HG03354 (cell line): ENCODE data around the gene TUBA4A.

Experiments
- ATAC-seq: cut with Tn5 transposase; IDR thresholded peaks from one replicate; pipeline ENCODE4 v1.9.1; 2021; ENCODE audit warnings: mild to moderate bottlenecking; ENCODE audit not compliant: unreplicated experiment, poor library complexity, severe bottlenecking

TUBA4A gene

DNA sequence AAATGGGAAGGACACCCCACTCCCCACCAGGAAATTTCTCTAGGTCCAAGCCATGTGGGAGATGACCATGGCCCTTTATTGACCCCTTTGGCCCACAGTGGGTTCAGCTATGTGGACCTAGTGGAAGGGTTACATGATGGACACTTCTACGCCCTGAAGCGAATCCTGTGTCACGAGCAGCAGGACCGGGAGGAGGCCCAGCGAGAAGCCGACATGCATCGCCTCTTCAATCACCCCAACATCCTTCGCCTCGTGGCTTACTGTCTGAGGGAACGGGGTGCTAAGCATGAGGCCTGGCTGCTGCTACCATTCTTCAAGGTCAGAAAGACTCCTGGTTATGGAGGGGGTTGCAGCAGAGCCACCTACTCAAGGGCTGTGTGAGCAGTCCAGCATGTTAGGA is 7.2 kb downstream of the TUBA4A start:
- ATAC-seq = no peak

DNA sequence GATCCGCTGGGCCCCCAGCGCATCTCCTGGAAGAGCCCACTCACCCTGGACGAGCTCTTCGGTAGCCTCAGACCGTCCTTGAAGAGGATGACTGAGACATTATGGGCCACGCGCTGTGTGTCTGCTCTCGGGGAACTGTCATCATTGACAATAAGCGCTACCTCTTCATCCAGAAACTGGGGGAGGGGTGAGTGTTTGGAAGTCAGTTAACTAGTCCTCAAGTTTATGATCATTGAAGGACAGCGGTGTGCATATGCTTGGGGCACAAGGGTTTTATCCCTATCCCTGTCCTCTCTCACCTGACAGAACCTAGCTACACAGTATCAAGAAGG is 7.9 kb downstream of the TUBA4A start:
- ATAC-seq = no peak

DNA sequence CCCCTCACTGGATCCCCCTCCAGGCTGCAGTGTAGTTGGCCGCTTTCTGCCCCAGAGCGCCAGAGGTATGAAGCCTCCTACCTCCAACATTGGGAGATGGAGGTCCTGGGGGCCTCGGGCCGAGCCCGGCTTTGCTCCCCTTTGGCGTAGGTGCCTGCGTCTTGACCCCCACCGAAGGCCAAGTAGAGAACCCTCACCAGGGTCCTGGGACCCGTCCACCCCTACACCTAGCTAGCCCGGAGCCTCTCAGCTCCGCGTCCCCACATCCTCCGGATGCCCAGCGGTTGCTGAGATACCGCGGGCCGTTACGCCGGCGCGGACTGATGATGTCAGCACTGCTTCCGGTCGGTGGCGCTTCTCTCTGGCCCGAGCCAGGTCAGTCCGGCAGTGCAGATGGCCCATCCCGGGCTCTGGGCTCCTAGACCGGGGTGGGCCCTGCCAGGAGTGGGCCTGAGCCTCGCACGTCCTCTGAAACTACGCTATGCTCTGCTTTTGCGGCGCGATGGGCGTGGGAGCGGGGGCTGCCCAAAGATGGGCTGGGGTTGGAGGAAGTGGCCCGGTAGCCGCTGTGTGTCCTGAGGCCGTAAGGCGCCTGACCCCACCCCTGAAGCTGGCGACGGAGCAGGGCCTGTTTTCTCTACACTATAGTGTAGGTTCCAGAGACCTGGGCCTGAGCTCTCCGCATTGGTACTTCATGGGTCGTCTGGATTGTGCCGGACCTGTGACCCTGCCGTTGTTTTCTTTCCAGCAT is 8.4 kb downstream of the TUBA4A start, which contains the start of the genes GLB1L and STK16:
Gene GLB1L (minus strand): TSS at position 297 of the 751 bp plus-strand sequence. CDS start 1,871 bp downstream, outside the sequence.
Gene STK16 (plus strand): TSS at position 332 of the 751 bp plus-strand sequence. CDS start 521 bp downstream, outside the sequence.
- peak; percentile 72 for ATAC-seq

DNA sequence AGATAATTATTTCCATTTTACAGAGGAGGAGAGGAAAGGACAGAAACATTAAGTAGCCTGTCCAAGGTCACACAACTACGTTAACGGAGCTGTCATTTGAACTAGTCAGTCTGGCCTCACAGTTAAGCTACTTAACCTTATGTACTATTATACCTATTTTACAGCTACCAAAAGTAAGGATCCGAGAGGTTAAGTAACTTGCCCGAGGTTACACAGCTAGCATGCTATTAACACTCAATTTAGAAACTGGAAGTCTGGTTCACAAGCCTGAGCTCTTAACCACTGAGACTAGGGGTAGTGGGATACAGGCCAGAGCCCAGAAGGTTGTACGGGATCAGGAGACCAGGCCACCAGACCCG is 8.9 kb downstream of the TUBA4A start:
- ATAC-seq = no peak

DNA sequence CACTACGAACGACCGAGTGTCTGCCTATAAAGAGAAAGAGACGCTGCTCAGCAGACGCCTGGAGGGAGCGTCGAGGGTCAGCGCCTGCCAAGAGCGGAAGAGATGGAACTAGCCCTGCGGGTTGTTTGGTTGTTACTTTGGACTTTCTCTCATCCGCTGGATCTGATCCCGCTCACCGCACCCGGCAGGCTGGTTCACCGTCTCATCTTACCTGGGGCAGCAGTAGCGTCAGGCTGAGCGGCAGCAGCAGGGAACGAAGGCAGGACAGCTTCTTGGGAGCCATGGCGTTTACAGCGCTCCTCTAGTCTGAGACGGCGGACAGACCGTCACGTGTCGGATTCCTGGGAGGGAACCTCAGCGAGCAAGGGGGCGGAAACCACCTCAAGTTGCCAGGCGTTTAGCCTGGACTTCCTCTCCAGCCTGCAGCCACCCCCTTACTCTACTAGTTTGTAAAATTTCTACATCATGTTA is 10.4 kb downstream of the TUBA4A start:
- ATAC-seq = no peak

DNA sequence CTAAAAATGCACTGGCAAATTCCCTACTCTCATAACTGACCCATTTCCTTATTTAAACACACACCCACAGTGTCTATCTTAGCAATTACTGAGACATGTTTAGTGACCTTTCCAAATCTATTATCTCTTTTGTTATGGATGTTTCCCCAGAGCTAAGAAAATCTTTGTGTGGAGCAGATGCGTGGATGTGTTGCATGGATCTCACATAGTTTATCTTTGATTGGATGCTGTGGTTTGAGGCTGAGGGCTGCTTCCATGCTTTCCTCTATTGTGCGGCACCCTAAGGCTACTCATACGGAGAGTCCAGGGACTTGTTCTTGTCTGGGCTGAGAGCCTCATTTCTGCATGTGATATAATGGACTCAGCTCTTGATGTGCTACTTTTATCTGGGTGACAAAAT is 19.4 kb downstream of the TUBA4A start:
- no peak for ATAC-seq

DNA sequence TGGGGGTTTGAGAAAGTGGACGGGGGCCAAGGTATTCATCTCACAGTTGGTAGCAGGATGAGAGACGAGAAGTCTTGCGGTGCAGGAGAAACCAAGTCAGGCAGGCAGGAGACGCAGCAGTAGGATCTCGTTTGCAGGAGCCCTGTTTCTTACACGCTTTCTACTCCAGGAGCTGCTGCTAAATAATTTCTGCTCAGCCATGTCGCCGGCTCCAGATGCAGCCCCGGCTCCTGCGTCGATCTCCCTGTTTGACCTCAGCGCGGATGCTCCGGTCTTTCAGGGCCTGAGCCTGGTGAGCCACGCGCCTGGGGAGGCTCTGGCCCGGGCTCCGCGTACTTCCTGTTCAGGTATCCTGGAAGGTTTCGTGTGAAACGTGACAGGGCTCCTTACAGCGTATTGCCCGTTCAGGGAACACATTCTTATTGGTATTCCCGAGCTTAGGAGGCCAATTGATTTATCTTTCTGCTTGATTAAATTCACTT is 23.6 kb downstream of the TUBA4A start:
- peak; percentile 18 for ATAC-seq

DNA sequence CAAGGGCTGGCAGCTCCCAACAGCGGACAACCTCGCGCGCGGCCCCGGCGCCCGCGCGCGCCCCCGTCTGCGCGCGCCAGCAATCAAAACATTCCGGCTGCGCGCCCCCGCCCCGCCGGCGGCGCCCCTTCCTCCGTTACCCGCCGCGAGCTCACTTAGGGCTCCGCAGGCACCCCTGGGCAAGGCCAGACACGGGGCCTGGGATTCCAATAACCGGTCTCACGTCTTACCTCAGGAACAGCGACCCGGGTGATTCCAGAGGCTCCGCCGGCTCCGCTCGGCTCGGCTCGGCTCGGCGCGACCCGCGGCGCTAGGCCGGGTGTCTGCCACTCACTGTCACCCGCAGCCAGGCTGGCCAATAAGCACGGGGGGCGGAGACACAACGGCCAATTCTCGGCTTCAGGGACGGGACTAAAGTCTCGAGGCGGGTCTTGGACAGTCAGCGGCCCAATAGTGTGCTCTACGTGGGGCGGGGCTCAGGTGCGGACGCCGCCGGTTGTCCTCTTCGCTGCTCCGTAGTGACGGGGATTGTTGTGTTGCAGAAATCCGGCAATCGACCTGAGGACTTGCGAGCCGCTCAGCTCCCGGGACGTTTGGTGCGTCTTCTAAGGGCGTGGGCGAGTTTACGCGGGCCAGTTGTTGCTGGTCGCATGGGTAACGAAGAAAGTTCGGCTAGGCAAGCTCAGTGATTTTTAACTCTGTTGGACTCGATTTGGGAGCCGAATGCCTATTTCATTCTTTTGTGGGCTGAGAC is 24.2 kb downstream of the TUBA4A start, which contains the start of the genes ANKZF1 and ATG9A:
Gene ANKZF1 (plus strand): TSS at position 502 of the 754 bp plus-strand sequence. CDS start 452 bp downstream, outside the sequence.
Gene ATG9A (minus strand): TSS at position 332 of the 754 bp plus-strand sequence. CDS start 1,612 bp downstream, outside the sequence.
- ATAC-seq = peak; percentile 98

DNA sequence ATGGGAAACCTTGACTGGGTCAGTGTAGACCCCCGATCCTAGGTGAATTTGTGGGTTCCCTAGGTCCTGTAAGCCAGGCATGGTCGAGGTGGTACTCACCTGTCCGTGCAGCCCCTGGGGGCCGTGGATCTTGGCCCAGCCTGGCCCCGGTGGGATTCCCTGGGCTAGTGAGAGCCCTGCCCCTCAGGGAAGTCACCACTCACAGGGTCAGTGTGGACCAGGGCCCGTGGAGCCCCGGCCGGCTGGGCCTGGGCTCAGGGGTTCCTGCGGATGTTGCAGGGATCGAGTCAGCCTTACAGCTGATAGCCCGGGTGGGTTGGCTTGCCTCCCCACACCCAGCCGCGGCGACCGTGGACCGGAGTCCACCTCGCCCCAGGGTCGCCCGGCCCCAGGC is 24.8 kb downstream of the TUBA4A start:
- no peak for ATAC-seq

DNA sequence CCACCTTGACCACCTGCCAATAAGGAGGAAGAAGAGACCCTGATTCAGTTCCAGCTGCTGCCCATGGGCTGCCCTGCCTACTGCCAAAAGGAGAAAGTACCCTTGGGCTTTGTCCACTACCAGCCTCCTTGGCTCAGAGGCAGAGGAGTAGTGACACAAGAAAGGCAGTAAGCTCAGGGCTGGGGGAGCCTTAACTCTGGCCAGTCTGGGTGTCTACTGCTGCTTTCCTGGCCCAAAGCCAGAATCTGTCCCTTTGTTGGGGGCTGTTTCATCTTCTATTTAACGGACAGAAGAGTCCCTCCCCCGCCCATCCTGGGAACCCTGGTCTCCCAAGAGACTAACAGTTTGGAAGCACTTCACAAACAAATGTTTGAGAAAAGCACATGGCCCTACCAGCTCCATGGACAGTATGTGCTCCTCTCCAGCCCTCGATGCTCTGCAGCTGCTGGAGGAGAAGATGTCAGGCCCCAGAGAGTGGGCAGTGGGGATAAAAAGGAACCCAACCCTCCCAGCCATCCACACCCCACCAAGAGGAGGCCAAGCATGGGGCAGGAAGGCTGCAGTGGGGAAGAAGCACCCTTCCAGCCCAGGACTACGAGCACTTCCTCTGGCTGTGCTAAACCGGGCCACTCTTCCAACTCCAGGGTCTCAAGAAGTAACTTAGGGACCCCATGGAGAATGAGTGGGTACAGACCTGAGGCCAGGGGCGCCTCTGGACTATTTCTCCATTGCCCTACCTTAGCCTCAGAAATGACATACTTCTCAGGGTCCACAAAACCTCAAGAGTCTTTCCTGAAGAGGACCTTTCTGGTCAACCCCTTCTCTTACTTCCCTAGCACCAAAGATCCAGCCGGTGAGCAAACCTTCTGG is 25.4 kb downstream of the TUBA4A start:
- no peak for ATAC-seq

DNA sequence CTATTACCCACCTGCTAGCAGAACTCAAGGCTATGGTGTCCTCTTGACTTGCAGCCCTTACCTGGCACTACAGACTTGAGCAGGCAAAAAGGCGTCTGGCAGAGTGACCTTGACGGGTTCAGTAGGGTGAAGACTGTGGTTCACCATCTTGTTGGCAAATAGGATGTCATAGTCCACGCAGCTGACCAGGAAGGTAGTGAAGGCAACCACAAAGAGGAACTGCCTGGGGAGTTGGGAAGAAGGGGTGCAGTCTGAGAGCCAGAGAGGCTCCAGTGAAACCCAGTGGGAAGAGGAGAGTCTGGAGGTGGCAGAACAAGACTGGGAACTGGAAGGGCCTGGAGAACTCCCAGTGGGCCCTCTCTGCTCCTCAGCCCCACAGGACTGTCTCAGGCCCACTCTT is 28.4 kb downstream of the TUBA4A start:
- ATAC-seq = no peak

DNA sequence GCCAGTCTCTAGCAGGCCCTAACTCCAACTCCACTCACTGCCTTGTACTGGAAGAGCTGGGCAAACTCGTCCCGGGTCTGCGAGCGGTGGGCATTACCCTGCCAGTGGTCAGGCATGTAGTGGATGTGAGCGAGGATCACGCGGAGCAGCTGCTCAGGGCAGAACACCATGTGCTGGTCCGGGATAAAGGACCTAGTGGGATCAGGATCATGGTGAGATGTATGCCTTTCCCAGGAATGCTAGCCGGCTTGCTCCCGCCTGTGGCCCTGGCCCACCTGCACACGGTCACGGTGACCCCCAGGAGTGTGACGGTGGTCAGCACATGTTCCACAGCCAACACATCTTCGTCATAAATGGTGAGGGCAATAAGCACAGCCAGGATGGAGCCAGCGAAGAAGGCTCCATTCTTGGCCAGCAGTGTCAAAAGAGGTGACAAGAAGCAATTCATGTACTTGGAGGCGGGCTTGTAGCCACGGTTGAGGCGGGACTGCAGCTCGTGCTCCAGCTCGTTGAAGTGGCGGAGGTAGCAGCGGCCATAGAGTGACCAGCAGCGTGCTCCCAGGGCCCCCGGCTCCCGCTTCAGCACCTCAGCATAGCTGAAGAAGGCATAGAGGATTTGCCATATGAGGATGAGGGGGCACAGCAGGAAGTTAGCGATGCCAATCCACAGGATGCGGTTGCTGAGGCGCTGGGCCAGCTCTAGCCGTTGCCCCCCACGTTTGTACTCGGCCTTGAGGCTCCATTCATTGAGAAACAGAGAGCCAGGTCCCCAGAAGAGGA is 29.7 kb downstream of the TUBA4A start:
- ATAC-seq = no peak

DNA sequence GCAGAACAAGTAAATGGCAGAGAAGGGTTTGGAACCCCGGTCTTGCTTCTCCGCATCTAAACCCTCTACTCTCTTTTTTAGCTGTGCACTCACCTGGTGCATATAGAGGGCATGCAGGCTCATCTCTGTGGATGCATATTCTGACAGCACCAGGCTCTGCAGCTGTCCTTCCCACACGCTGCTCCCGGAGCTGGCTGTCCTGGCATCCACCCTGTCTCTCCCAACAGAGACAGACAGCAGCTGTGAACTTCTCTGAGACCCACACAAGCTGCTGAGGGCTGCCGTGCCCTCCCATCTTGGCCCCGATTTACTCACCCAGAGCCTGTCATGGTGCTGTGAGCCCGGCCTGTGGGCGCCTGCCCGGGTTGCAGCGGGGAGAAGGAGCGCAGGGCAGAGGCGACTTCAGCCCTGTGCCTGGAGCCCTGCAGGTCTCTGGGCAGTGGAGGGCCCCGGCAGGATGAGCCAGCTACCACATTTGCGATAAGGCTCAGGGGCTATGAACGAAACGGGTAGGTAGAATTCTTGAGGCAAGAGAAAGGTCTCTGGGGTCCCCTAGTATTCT is 31.7 kb downstream of the TUBA4A start:
- ATAC-seq = no peak

DNA sequence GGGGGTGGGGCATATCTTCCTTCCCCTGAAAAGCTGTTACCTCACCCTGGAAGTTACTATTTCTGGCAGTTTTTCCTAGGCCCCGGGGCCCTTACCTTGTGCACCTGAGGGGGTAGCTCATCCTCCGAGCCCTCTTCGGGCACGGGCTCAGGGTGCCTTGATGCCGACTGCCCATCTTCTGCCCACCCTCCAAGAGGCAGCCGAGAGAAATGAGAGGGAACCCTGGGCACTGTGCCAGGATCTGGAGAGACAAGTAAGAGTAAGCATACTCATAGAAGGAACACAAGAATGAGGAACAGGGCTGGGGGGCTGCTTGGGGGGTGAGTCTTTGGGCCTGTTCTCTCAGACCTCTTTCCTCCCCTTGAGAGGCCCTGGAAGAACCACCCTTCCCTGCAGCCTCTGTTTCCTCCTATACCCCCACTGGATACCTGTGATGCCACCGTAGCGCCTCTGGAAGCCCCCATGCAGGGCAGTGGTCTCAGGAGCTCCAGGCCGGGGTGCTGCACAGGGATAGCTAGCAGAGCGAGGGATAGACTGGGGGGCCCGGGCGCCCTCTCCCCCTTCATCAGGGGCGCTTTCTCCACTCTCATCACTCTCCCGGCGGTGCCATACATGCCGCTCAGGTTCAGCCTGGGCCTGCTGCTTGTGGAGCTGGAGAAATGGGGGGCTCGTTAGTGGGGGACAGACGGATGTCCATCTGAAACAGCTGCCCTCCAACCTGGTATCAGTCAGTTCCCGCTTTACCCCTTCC is 32.9 kb downstream of the TUBA4A start:
- no peak for ATAC-seq

DNA sequence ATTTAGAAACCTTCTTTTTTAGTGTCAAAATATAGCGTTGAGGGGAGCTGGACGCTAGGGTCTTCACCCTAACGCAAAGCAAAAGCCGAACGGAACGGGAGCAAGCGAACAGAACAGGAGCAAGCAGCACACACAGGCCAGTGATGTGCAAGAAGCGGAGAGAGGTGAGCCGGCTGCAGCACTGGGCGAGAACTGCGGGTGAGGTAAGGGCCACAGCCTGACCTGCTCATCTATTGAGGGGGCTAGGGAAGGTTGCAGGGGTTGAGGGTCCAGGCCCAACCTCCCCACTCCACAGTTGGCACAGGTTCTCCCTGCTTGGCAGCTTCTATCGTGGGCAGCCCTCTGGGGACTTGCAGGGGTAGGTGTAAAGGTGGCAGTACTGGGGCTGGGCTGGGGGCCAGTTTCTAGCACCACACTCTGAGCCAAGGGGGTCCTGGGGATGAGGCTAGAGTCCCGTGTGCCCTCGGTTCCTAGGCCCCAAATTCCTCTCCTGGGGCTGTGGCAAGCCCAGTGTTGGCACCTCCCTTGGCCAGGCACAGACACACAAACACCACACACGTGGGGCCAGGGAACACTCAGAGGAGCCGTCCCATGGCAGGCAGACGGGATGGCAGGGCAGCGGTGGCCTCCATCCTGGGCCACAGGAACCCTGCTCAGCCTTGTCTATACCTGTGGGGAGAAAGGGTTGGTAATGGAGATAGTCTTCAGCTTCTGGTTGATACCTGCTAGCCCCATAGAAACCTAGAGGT is 33.8 kb downstream of the TUBA4A start:
- ATAC-seq = no peak

DNA sequence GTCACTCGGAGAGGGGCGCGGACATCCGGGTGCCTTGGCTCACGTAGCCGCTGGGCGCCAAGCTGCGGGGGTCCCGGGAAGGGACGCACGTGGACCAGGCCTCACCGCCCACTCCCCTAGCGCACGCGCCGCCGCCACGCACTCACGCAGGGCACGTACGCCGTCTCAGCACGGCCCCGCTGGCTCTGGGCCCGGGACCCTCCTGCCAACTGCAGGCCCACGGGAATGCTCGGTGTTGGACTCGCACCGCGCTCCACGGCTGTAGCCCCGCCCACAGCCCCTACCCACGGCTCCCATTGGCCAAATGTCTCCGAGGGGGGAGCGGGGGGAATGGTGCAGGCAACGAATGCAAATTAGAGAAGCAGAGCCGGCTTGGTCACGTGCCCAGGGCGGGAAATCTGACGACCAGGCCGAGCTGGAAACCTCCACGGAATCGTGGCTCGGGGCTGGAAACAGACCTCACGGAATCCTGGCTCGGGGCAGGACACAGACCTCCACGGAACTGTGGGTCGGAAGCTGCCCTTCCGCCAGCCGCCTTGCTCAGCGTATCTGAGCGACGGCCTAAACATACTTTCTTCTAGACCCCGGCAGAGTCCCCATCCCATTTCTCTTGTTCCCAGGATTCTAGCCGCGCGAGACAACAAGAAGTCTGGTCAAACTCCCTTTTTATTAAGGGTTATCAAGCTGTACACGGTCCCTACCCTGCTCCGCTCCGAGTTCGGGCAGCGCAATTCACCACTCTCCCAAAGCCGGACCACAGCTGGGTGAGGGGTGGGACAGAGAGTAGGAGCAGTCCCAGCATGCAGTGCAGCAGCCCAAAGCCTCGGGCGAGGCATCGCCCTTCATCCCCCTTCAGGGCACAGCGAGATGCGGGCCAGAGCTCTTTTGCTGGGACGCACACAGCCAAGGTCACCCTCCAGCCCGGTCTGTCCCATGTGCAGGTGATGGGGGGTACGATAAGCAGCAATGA is 34.7 kb downstream of the TUBA4A start, which contains the start of gene ABCB6:
Gene ABCB6 (minus strand): TSS at position 227 of the 970 bp plus-strand sequence. CDS start 285 bp downstream, outside the sequence.
- ATAC-seq = peak; percentile 87
